A673 (cell line): ENCODE data around the gene EEF1G. TPM values are rescaled to one million over a fixed set of nuclear protein-coding genes. Genes with fewer than 3 reads are reported as not detected.

ENCODE experiments used
- BruUV-seq: library from RNA; stranded (reverse); fragments of 400-500 nt; replicated peaks from 2 replicates; lab custom pipeline; 2021; lab: Mats Ljungman, UMichigan
- CTCF ChIA-PET: fragments of 300-600 bp; sonication (Branson Sonifier 250); formaldehyde crosslinking; loops from one replicate; lab custom pipeline; 2022; ENCODE audit warnings: antibody characterized with exemption; lab: Charles Lee
- POLR2A ChIA-PET: fragments of 300-600 bp; sonication (Branson Sonifier 250); formaldehyde crosslinking; loops from one replicate; lab custom pipeline; 2022; ENCODE audit warnings: antibody characterized with exemption; ENCODE audit not compliant: low non-redundant PET; lab: Charles Lee
- DNase-seq: peaks from one replicate; pipeline ENCODE4 v3.0.0-alpha.2; 2015; ENCODE audit warnings: low spot score
- H3K27ac ChIP-seq: fragments of 200-600 bp; sonication (generic); 2 replicates; pipeline ENCODE4 v1.5.1; 2016; ENCODE audit warnings: mixed run types, low read depth, mild to moderate bottlenecking, mixed read lengths, antibody characterized with exemption, low read length; ENCODE audit not compliant: poor library complexity, severe bottlenecking
- H3K27me3 ChIP-seq: fragments of 200-600 bp; sonication (generic); replicated peaks from 2 replicates; pipeline ENCODE4 v1.6.1; 2017; ENCODE audit warnings: mixed run types, low read depth, mild to moderate bottlenecking, mixed read lengths, antibody characterized with exemption, low read length; ENCODE audit not compliant: insufficient read depth, poor library complexity
- H3K36me3 ChIP-seq: fragments of 200-600 bp; sonication (generic); 2 replicates; pipeline ENCODE4 v1.6.1; 2016; ENCODE audit warnings: mixed run types, mild to moderate bottlenecking, mixed read lengths, antibody characterized with exemption, low read length; ENCODE audit not compliant: insufficient read depth, poor library complexity, severe bottlenecking
- H3K4me1 ChIP-seq: fragments of 200-600 bp; sonication (generic); 2 replicates; pipeline ENCODE4 v1.6.1; 2017; ENCODE audit warnings: mixed run types, mild to moderate bottlenecking, mixed read lengths, antibody characterized with exemption, low read length; ENCODE audit not compliant: insufficient read depth, poor library complexity, severe bottlenecking
- H3K4me3 ChIP-seq: fragments of 200-600 bp; sonication (generic); 2 replicates; pipeline ENCODE4 v1.5.1; 2016; ENCODE audit warnings: low read depth, mixed run types, mild to moderate bottlenecking, mixed read lengths, low read length; ENCODE audit not compliant: poor library complexity, severe bottlenecking
- H3K9me3 ChIP-seq: fragments of 200-600 bp; sonication (generic); 2 replicates; pipeline ENCODE4 v1.6.1; 2016; ENCODE audit warnings: mixed run types, low read depth, mild to moderate bottlenecking, mixed read lengths, antibody characterized with exemption, low read length; ENCODE audit not compliant: poor library complexity, severe bottlenecking
- CTCF ChIP-seq: fragments of 300-800, 200-600 bp; sonication (generic); conservative IDR thresholded peaks from 2 replicates; pipeline ENCODE4 v1.5.1; 2017; ENCODE audit warnings: low read depth, mild to moderate bottlenecking, antibody characterized with exemption, low read length, moderate library complexity, mixed read lengths
- EZH2 ChIP-seq: fragments of 200-600 bp; sonication (generic); IDR thresholded peaks from 2 replicates; pipeline ENCODE4 v1.6.1; 2017; ENCODE audit warnings: borderline replicate concordance, low read depth, mild to moderate bottlenecking, mixed read lengths, antibody characterized with exemption, low read length; ENCODE audit not compliant: poor library complexity, severe bottlenecking
- intact Hi-C: fragments of 100-400 bp; cut with micrococcal nuclease; formaldehyde crosslinking; loops from one replicate; pipeline ENCODE4 v1.10.0; 2022; ENCODE audit not compliant: unreplicated experiment
- total RNA-seq: library from RNA; stranded (reverse); gene quantifications from 2 replicates; pipeline ENCODE4 v1.2.3, GENCODE V29; 2021

Gene EEF1G
- total RNA-seq, 1 experiment from 2014 or later, result 1,817 TPM

- Histone ChIP-seq H3K4me1 (peaks cover 63% of the 10 kb centered on the region), H3K4me3 (peak overlapping the region; percentile 66), H3K27ac (peak overlapping the region; percentile 32), H3K36me3 (no peaks in the 10 kb centered on the region), H3K9me3 (no peaks in the 10 kb centered on the region), H3K27me3 (no peaks in the 10 kb centered on the region)
- DNase-seq, result no peak
- POLR2A ChIA-PET, result interaction anchor here (0.6 kb wide), 1 partner anchor 229 kb away, joined by 4 read pairs; the partner anchor contains the start of gene TAF6L
- TF ChIP-seq EZH2 (no peak), CTCF (no peak)
- BruUV-seq, result no TSS peak
- intact Hi-C loops, result loop anchor here (10.0 kb wide), 1 partner anchor 147 kb away; no protein-coding TSS in a partner anchor
- CTCF ChIA-PET, result interaction anchor here (0.5 to 5.0 kb wide), 16 partner anchors 9 to 152 kb away, joined by 3 to 71 read pairs (median 4); partner anchors contain the start of gene EEF1G
Measured at GRCh38 chr11:62542111-62542745, 31.5 kb downstream of the EEF1G start.

GRCh38 chr11:62540804-62541701 is 32.6 kb downstream of the EEF1G start:
- intact Hi-C loops, result loop anchor here (10.0 kb wide), 1 partner anchor 146 kb away; no protein-coding TSS in a partner anchor
- TF ChIP-seq EZH2 (no peak), CTCF (no peak)
- POLR2A ChIA-PET, result no interaction called here
- Histone ChIP-seq H3K4me1 (peaks cover 58% of the 10 kb centered on the region), H3K27me3 (no peaks in the 10 kb centered on the region), H3K4me3 (no peak overlapping the region), H3K27ac (no peak overlapping the region), H3K9me3 (no peaks in the 10 kb centered on the region), H3K36me3 (no peaks in the 10 kb centered on the region)
- no peak for DNase-seq
- CTCF ChIA-PET, result interaction anchor here (0.6 to 5.0 kb wide), 3 partner anchors 116 to 1167 kb away, joined by 6 to 71 read pairs (median 10); no protein-coding TSS in a partner anchor
- no TSS peak for BruUV-seq

- POLR2A ChIA-PET, result no interaction called here
- intact Hi-C loops, result no loop called here
- BruUV-seq, result no TSS peak
- TF ChIP-seq EZH2, result no peak
- no peak for TF ChIP-seq CTCF
- peaks cover 56% of the 10 kb centered on the region for H3K4me1 ChIP-seq
- CTCF ChIA-PET, result interaction anchor here (2.9 kb wide), 1 partner anchor 115 kb away, joined by 10 read pairs; no protein-coding TSS in a partner anchor
- peak overlapping the region; percentile 22 for H3K27ac ChIP-seq
- no peak overlapping the region for H3K4me3 ChIP-seq
- peaks cover 8% of the 10 kb centered on the region for H3K36me3 ChIP-seq
- H3K27me3 ChIP-seq, result no peaks in the 10 kb centered on the region
- no peaks in the 10 kb centered on the region for H3K9me3 ChIP-seq
- peak; percentile 82 for DNase-seq
Measured at GRCh38 chr11:62539238-62539925, 34.3 kb downstream of the EEF1G start.
